T follicular helper cell (primary cell): ENCODE results near the gene EMILIN3.
A peak's percentile ranks its signal among the peaks of the same experiment; 100 is the strongest.
"Not testable (repeated sequence)": the region's sequence is repeated elsewhere in the genome, so short reads cannot be mapped to it uniquely, and the experiment has no call there.

ENCODE experiments used
- DNase-seq: peaks from one replicate; pipeline ENCODE4 v3.0.0-alpha.2; 2020; ENCODE audit warnings: low read depth

EMILIN3 gene

DNA sequence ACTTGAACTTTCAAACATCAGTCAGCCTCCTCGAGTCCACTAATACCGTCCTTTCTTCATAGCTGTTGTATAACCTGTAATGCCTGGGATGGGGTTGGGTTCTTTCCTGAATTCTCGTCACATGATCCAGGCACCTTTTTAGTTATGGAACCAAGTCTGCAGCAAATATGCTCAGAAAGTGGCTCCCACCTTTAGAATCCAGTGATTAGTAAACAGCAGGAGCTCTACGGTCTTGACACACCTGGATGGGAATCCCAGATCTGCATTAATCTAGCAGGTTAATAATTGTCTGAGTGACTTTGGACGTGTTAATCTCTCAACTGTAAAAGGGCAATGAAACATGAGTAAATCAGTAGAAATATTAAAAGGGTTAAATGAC, 48.4 kb downstream of the EMILIN3 start:
- no peak for DNase-seq

DNA sequence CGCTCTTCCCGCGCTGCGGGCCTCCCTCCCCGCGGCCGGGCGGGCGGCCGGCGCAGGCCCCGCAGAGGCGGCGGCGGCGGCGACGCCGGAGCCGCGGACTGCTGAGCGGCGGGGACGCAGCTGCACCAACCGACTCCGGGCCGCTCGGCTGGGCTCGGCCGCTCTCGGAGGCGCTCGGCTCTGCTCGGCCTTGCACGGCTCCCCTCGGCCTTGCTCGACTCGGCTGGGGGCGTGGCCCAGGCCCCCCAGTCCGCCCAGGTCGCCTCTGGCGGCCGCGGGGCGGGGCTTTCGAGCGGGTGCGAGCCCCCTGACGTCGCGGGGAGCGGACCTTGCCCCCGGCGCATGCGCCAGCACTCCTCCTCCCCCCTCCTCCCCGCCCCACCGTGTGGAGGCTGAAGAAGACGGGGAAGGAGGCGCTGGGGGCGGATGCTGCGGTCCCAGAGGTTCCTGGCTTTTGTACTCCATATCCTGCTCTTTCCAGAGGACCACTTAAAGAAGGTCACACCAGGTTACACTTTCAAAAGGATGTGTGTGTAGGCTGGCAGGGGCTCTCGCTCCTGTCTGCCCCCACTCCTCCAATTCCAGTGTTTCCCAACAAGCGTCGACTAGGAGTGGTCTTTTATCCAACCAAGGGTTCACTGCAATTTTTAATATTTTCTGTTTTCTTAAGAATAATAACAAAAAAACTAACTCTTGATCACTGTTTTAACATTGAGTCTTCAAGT, 48.9 kb downstream of the EMILIN3 start, which contains the start of gene ZHX3:
ZHX3 (minus strand) TSS at position 186 of the 725 bp plus-strand sequence. CDS start 112,815 bp downstream, outside the sequence.
- DNase-seq = peak; percentile 90

DNA sequence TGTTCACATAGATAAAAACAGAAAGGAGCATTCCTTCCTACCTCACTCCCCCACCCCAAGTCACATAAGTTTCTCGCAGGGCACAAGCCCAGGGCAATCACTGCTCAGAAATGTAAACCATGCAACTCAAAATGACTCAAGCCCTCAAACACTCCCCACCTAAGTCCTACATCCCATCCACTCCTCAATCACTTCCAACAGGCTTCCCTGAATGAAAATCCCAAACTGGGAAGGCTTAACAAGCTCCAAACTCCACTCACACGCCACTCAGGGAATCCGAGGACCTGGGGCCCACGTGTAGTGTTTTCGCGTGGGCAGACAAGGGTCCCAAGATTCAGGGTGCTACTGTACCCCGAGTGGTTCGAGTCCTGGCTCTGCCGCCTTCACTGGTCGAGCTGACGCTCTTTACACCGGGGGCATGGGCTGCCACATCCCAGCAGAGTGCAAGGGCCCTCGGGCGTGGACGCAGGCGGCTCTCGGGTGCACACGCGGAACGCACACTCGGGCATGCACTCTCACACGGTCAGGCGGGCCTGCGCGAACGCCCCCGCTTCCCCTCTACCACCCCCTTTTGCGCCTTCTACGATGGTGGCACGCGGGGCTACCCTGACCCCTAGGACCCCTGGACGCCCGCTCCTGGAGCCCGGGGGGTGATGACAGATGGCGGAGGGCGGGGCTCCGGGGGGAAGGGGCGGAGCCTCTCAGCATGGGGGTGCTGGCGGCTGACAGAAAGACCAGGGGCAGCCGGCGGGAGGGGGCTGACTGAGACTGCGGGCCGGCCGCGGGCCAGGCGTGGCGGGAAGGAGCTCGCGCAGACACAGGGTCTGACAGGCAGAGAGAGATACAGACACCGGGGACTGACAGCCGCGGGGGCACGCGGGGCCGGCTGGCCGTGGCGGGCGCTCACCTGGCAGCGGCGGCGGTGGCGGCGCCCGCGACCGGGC, 49.7 kb downstream of the EMILIN3 start:
- DNase-seq = peak; percentile 66

DNA sequence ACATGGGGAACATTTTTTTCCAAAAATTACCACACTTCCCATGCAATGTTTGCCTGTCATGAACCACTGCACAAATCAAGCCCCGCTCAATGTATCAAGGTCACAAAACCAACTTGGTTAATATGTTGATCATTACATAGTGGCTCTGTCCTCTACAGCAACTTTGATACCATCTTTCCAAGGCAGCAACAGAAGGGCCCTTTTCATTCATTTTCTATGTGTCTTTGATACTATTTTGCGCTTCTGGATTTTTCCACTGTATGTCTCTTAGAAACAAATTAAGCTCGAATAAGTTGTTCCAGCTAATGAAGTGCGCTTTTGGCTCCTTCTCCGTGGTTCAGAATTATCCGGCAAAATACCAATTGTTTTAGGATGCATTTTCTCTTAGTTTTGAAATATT, 50.6 kb downstream of the EMILIN3 start:
- no peak for DNase-seq

DNA sequence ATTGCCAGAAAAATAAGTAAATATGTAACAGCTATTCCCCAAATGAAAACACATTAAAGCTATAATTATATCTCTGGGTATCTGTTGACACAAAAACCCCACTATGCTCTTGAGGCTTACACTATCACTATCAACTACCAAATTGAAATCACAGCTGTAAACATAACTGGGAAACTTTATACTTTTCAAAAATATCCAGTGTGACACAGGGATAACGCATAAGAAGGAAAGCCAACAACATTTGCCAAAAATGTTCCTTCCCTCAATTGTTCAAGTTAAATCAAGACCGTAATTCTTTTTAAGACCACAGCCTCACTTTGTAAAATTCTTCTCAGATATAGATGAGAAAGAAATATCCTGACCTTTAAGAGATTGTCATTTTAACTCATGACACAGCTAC, 52.2 kb downstream of the EMILIN3 start:
- DNase-seq = no peak

DNA sequence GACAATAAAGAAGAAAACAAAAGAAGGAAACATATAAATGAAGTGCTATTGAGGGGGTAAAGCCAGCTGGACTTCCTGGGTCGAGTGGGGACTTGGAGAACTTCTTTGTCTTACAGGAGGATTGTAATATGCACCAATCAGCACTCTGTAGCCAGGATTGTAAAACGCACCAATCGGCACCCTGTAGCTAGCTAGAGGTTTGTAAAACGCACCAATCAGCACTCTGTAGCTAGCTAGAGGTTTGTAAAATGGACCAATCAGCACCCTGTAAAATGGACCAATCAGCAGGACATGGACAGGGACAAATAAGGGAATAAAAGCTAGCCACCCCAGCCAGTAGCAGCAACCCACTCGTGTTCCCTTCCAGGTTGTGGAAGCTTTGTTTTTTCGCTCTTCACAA, 54.6 kb downstream of the EMILIN3 start:
- DNase-seq = not testable (repeated sequence)
